Activated CD8-positive, alpha-beta memory T cell treated with anti-CD3 and anti-CD28 coated beads for 24 hours (primary cell): ENCODE data around the gene PDE7B.

Experiments
- DNase-seq: peaks from one replicate; pipeline ENCODE4 v3.0.0-alpha.2; 2020

PDE7B gene

DNA sequence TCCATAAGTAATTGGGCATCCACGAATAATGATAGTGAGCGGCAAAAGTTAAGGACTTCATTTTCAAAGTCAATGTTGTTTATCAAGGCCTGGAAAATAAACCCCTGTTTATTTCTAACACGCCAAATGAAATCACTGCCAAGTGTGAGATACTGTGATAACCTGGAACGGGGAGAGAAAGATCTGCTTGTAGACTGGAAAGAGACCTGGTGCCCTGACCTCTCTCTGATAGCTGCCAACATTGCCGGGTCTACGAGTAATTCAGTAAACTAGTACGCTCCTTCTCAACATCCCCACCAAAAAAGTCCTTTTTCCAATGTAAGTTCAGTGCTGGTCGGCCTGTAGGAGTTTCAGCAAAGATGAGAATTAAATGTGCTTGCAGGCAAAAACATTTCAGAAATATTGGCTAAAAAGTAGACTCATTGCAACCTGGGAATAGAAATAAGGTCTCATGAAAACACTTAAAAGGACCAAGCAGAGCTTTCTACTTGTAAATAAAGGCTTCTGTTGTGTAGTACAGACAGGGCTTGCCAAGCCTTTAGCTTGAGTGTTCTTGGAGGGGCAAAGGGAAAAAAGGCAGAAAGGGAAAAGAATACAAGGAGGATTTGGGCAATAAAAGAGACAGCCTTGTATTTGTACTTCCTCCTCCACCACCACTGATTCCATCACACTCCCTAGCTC lies 43.9 kb downstream of the PDE7B start:
- DNase-seq: no peak

DNA sequence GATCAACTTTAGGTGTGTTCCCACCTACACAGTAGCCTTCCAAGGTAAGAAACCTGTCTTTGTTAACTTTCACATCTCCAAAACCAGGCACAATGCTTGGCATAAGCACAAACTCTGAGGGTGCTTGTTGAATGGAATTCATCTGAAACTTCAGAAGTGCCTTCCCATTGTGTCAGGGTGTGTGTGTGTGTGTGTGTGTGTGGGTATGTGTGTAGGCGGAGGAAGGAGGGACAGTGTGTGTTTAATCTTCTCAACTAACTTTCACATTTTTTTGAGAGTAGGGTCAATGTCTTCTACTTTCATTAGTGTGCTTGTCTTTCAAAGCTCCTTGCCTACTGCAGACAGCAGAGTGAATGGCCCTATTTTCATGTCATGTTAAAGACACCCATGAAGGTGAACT lies 45.6 kb downstream of the PDE7B start:
- no peak for DNase-seq

DNA sequence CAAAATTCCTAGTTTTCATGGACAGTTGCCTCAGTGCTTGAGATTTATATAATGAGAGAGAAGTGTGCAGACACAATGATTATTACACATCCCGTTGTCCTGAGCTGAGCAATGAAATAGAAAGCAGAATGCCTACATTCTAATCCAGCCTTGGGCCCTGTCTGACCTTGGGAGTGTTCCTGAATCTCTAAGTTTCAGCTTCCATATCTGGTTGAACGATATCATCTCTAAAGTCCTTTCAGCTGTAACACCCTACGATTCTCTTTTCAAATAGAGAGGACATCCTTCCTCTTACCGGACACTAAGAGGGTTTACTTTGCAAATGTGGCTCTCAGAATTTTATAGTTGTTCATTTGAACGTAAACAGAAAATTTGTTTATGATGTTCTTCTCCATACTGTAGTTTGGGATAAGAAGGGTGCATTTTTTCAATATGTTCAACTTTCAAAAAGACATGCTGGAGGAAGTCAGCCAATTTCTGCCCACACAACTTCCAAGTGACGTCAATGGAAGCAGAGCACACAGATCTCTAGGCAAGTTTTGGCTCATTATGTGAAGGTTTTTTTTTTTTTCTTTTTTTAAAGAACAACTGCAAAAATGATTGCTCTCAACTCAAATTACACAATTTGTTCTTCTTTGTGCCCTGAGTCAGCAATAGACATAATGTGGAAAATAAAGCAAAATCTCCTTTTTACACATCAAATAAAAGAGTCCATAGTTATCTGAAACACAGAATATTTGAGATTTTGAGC lies 50.4 kb downstream of the PDE7B start:
- no peak for DNase-seq

DNA sequence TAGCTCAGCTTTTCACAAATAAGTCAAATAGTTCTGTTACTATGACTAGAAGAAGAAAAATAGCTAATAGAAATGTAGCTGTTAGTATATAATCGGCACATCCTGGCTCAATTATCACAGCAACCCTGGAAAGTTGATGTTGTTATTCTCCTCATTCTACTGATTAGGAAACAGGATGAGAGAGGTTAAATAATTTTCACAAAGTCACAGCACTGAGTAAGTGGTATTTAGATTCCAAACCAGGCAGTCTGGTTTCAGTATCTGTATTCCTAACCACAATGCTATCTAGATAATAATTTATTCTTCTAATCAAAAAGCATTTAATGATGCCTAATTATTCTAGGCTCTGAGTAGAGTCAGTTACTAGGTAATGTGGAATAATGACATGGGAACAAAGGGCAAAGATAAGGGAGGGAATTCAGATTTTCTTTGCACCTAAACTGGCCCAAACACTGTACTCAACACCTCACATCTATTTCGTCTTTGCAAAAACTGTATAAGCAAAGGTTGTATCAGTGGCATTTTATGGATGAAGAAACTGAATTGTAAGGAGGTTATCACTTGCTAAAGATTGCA lies 51.3 kb downstream of the PDE7B start:
- DNase-seq: no peak

DNA sequence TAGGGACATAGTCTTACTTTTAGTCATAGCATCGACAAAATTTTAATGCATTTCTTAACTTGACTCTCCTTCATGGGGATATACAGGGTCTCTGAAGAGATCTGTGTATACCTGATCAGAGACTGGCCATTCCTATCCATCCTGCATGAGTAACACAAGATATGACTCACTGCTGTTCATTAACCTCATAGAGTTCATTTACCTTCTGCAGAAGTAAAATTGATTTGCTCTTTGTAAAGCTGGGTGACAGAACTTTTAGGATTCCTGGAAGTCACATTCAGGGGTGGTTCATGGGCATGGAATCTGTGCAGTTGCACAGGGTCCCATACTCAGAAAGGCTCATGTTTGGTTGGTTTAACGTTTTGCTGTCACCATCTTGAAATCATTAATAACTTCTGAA lies 53.2 kb downstream of the PDE7B start:
- no peak for DNase-seq

DNA sequence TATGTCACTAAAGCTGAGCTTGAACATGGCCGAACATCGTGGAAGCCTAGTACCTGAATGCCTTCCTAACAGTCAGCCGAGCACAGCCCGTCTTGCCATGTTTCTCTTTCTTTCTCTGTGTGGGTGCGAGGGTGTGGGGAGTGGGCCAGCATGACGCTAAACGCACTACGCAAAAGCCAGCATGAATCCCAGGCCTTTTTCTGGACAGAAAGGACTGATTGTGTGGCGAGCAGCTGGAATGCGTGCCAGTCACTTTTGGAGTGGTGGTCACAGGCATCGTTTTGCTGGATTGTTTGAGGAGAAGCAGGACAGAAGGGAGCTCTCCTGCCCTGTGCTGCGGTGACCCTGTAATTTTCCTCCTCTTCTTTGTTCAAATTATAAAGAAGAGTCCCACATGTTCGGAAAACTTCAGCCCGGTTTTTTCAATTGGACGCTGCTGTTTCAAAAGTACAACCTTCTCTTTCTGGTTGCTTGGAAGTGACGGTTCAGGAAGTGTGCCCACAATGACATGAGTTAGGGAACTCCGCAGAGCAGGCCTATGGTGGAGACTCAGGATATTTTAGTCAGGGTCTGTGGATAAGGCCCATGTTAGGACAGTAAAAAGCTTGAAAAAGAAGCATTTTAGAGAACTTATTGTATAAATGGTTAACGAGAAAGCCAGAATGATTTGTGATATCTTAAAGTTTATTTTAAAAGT lies 54.3 kb downstream of the PDE7B start:
- no peak for DNase-seq

DNA sequence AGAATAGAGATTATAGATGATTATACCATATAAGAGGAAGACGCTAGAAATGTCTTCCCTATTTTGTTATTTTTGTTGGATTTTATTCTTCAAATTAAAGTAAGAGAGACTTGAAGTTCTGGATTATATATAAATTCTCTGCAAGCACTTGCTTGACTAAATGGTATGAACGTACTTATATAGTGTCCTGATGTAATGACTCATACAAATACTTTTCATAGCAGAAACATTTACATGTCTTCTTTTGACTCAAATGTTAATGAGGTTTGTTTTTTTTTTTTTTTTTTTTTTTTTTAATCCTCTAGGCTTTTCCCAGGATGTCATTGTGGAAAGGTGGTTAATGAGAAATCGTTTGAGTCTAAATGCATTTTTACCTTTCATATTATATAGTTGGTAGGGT lies 55.0 kb downstream of the PDE7B start:
- no peak for DNase-seq

DNA sequence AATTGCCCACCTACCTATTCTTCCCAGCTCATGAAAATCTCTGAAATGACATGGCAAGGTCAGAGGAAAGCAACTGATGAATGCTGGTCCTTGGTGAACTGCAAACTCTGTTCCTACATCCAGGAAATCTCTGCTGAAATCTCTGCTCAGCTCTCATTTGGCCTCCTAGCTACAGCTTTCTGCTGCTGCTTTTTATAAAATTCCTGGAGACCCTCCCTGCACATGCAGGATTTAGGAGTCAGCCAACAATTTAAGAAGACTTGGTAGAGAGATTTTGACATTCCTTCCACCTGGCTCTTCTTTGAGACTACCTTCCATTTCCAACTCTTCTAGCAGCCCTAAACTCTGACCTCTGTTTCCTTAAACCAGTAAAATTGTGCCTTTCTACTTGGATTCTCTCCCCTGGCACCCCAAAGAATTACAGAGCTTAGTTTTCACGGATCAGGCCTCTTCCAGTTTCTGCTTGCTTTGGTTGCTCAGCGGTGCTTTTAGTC lies 55.5 kb downstream of the PDE7B start:
- no peak for DNase-seq

DNA sequence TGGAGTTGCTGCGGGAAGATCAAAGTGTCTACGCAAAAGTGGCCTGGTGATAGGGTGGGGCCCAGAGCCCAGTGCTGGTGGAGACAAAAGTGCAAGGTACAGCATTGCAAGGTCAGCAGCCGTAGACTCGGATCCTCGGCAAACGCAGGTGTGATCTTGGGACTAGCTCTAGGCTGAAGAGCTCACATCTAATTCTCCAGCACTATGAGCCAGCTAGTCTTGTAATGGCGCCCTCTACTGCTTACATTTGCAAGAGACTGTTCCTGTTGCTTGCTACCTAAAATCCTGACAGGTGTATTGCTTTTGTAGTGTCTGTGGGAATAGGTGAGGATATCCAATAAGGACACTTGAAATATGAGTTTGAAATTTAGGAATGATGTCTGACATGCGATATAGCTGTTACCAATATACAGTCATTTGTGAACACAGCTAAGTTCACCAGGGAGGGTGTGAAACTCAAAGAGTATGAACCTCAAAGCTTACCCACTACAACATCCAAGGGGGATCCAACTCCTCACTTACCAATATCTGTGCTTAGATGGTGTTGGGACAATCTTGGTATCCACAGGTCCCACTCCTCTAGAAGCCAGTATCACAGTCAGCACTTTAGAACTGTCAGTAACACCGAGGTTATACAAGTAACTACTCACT lies 58.4 kb downstream of the PDE7B start:
- DNase-seq: peak; percentile 72

DNA sequence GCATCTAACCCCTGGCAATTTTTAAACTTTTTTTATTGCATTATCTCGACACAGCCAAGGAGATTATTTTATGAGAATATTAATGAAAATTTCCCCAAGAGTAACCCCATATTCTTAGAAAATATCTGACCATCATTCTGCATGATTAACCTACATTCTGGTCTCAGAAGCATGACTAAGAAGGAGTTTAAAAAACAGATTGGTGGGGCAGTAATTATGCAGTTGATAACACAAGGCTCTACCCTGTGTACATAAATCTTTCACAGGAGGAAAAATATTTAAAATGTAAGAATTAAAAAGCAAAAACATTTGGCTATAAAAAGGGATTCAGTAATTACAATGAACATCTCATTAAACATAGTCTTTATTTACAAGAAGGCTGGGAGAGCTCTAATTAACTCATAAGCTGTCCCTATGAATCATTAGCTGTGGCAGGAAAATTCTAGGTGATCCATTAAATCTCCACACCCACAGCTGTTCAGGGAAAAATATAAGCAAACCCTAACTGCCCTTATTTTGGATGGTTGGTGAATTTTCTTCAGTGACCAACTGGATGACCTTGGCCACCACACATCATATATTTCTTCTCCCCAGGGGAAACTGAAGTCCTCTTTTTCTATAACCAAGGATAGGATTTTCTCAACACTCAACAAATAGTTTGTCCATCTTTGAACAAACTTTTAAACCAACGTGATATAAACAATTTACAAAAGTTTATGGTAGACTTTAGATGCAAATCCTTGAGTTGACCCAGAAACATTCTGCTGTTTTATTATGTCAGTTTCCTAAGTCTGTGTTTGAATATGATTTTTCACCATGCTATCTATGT lies 59.5 kb downstream of the PDE7B start:
- DNase-seq: no peak

DNA sequence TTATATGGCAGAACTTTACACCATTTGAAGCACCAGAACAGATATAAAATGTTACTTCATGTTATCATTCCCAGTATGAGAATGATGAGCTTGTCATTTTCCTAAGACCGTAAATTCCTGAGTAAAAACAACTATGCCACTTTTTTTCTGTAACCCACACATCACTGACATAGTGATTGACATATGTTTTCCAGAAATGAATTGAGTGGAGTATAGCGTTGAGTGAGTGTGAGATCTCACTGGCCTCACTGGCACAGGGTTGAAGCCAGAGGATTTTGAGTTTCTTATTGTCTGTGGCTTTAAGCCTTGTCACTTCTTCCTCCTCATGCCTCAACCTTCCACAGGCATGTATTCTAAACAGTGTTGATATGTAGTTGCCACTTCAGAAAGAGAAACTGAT lies 62.3 kb downstream of the PDE7B start:
- DNase-seq: no peak

DNA sequence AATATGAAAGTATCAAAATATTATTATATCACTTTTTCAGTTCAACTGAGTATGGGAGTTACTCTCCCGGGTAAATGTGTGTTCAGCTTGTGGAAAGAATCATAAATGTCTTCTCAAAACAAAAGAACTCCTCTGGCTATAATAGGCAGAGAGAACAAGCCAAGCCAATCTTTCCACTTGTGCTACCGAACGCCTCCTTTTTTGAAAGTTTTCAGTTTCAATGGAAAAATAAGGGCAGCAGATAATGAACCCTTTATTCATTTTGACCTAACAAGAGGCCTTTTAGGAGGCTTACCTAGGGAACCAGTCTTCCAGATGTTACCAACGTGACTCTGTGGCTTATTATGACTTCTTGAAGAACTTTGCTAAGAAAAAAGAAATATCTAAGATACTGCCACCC lies 67.5 kb downstream of the PDE7B start:
- no peak for DNase-seq

DNA sequence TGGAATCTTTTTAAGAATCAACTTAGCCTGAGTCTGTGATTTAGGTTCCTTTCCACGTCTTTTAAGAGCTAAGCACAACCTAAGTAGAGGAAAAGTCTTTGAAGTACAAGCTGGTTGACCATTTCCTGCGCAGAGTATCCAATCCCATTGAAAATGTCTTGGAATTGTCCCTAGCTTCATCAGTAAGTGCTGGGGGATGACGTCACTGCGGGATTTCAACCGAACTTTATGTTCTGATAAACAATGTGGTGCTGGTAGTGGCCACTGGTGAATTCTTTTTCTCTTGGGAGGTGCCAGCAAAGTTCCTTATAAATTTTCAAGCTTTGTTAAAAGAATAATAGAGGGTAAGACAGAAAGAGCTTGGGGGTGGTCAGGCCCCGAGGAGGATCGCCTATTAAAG lies 69.2 kb downstream of the PDE7B start:
- no peak for DNase-seq

DNA sequence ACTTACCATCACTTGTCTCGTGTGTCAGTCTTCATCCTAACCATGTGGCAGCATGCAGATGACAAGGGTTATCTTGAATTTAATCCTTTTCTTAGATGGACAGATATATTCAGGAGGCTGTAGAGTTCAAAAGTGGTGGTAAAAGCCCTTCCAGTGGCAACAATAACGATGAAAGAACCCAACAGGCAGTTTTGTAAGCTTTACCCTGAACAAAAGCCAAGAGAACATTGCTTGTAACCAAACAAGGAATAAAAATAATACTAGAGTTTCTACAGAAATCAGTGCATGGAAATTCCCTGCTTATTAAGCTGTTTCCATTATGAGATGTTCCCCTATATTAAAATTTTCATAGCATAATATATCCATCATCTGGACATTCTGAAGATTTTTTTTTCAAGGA lies 69.7 kb downstream of the PDE7B start:
- DNase-seq: no peak

DNA sequence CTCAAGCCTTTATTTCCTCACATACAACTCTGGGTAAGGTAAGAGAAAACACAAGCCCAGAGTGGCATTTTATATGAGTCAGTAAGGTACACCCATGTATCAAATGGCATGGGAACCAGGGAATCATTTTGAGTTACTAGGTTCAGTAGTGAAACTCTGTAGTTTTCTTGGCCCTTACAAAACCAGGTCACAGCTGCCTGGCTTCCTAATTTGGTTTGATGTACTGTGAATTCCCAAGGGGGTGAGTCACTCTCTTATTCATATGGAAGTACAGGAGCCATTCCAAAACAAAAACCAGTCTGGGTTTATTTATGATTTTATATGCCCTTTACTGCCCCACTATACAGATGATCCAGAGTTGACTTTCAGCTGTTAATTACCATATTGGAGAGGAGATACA lies 70.7 kb downstream of the PDE7B start:
- no peak for DNase-seq

DNA sequence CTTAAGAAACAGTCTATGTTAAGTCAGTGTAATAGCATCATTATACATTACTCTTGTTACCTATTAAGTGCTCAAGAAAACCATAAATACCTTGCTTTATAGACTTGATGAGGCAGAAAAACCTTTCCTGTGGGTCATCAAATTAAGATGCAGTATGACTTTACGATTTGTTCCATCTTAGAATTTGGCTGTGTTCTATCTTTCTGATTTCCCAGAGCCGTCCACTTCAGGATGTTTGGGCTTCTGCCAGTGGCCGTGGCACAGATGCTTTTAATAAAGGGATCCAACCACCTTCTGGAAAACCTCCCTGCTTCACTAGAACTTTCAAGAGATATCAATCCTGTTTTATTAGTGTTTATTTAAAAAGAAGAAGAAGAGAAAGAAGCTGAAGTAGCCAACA lies 71.2 kb downstream of the PDE7B start:
- no peak for DNase-seq

DNA sequence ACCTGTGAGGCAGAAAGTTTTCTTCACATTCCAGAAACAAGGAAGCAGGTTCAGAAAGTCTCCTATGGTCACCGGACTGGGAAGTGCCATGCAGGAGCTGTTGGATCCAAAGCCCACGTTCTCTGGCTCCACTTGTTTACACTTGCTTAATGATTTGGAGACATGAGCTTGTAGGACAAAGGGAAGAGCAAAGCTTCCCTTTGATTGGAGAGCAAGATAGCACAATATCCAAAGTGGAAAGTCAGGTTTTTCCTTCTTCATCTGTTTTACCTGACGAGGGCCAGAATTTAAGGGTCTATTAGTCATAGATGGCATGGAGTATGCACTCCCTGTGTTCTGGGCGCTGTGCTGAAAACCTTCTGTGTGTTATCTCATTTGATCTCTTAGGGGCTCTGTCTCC lies 81.2 kb downstream of the PDE7B start:
- DNase-seq: no peak

DNA sequence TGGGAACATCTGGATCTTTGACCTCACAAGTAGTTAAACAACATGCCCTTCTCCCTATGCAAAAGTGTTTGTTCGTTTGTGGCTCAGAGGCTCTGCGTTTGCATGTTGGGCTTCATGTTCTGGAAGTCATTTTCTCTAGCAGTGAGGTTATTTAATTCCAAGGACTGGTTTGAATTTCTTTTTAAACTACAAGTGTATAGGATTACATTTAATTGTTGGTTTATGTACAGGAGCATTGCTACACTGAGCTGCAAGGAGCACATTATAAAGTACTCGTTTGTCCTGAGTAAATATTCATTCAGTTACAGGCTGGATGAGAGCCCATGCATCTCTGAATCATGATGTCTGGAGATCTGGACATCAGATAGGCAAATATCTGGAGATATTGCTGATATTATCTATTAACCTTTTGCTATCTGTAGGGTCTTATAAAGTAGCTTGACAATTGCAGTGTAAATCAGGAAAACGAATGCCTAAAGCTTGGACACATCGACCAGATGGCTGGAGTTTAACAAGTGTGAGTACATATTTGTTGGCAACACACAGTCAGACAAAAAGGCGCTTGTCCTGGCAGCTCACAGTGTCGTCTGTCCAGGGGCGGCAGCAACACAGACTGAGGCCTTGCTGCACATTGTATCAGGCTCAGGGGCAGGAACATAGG lies 84.6 kb downstream of the PDE7B start:
- no peak for DNase-seq

DNA sequence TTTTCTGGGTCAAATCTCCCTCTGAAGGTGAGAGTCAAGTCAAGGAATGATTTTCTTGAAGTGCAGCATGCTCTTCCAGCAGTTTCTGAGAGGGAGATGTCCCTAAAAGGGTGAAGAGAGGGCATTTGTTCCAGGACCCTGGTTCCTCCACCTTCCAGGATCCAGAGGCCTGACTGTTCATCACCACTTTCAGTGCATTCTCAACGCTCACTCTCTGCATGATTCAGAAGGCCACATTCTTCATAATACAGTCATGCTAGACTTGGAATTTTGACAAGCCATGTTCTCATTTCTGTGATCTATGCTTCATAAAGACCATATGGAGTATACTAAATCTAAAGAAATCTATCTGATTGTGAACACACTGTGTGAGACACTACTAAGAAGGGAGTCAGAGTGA lies 85.1 kb downstream of the PDE7B start:
- DNase-seq: no peak

DNA sequence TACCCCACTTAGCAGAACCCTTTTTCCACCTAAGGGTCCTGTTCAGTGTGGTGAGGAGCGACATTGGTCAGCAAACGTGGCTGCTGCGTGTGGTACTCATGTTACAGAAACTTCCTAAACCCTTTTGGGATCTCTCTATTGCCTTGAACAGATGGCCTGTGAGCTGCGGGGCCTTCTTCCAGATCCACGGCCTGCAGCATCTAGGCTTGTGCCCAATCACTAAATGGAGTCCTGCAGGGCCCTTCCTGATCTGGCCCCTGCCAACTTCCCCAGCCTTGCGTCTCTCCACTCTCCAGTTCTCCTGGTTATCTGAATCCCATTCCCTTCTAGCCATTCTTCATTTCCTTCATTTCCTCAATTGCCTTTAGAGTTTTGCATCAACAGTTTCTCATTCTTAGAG lies 85.6 kb downstream of the PDE7B start:
- no peak for DNase-seq

DNA sequence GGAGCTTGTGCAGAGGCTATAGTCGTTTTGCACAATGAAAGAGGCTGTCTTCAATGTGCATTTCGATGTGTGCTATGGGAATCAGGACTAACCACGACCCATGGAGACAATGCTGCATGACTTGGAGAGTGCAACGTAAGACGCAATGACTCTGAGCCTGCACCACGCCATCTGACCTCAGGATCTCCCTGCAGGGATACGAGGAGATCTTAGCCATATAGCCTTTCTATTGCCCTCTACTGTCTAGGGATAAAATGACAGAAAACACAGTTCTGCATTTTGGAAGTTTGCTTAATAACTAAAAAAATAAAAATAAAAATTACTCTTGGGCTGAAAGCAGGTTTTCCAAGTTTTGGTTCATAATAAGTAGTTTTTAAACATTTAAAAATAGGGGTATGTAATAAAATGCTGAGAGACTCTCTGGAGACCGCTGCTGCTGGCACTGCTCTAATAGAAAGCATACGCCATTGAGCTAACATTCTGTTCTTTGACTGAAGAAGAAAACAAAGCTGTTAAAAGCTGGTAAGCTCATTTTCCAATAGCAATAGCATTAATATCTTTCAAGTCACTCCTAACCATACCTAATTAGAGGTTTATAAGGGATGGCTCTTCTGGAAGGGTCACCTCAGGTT lies 87.2 kb downstream of the PDE7B start:
- DNase-seq: no peak
